Left ventricle myocardium superior (tissue), 1 donor: ENCODE data around the gene LMNTD2. TPM values are rescaled to one million over a fixed set of nuclear protein-coding genes. Genes with fewer than 3 reads are reported as not detected.
"Not testable (repeated sequence)": the region's sequence is repeated elsewhere in the genome, so short reads cannot be mapped to it uniquely, and the experiment has no call there.

Source experiments
- ATAC-seq: fragments of 200-7000 bp; cut with Tn5 transposase; one replicate; pipeline ENCODE4 v1.9.1; 2020; ENCODE audit warnings: mild to moderate bottlenecking, moderate library complexity
- DNase-seq: peaks from one replicate; pipeline ENCODE4 v3.0.0-alpha.2; 2020
- intact Hi-C: fragments of 100-400 bp; cut with micrococcal nuclease; formaldehyde crosslinking; loops from one replicate; pipeline ENCODE4 v1.11.0; 2022
- total RNA-seq: library from RNA; stranded (reverse); fragmentation: NEBNext Ultra II Directional; extraction: Animal tissue kit (Norgen Biotek cat#: 25700); gene quantifications from one replicate; pipeline ENCODE4 v1.2.1, GENCODE V29; 2021
- donor health status: DM: no; HTN: yes; CAD: no; lungs with severe emphysema.

Gene LMNTD2
- total RNA-seq, 1 donor from 2014 or later = 0.20 TPM

- DNase-seq = peak; percentile 10
- no peak for ATAC-seq
- intact Hi-C loops = no loop called here
These were observed 39.3 kb downstream of the LMNTD2 start for GRCh38 chr11:521177-521688.

- intact Hi-C loops = no loop called here
- DNase-seq = peak; percentile 36
These were observed 39.9 kb downstream of the LMNTD2 start for GRCh38 chr11:520428-521176.

GRCh38 chr11:518463-519202 is 41.9 kb downstream of the LMNTD2 start:
- ATAC-seq = peak; percentile 97
- DNase-seq = peak; percentile 93
- intact Hi-C loops = no loop called here

More at GRCh38 chr11:520428-521176, 39.9 kb downstream of the LMNTD2 start:
- no peak for ATAC-seq

- ATAC-seq, intact Hi-C loops: not testable (repeated sequence)
- peak; percentile 33 for DNase-seq
These were observed 43.4 kb downstream of the LMNTD2 start for GRCh38 chr11:516918-517685.

- no peak for DNase-seq
- ATAC-seq = no peak
- intact Hi-C loops = no loop called here
These were observed 44.1 kb downstream of the LMNTD2 start for GRCh38 chr11:516400-516799.

GRCh38 chr11:515131-515530 is 45.4 kb downstream of the LMNTD2 start:
- no peak for DNase-seq
- no peak for ATAC-seq
- intact Hi-C loops = no loop called here

GRCh38 chr11:514606-515005 is 45.9 kb downstream of the LMNTD2 start:
- ATAC-seq (no peak), DNase-seq (no peak)
- intact Hi-C loops = no loop called here

GRCh38 chr11:512761-513595 is 47.6 kb downstream of the LMNTD2 start:
- intact Hi-C loops = no loop called here
- ATAC-seq (no peak), DNase-seq (no peak)

GRCh38 chr11:508956-509355 is 51.6 kb downstream of the LMNTD2 start:
- intact Hi-C loops = no loop called here
- no peak for ATAC-seq
- no peak for DNase-seq

GRCh38 chr11:507727-508515 is 52.6 kb downstream of the LMNTD2 start:
- no peak for ATAC-seq
- DNase-seq = no peak
- intact Hi-C loops = no loop called here

GRCh38 chr11:506995-507726 is 53.4 kb downstream of the LMNTD2 start, which contains the start of gene RNH1:
TSS of gene RNH1 (minus strand) at chr11:507242. CDS start at chr11:502162, 5,080 bp downstream.
- ATAC-seq = peak; percentile 88
- intact Hi-C loops = no loop called here
- DNase-seq = peak; percentile 100

GRCh38 chr11:506238-506994 is 54.1 kb downstream of the LMNTD2 start:
- ATAC-seq = peak; percentile 86
- intact Hi-C loops = no loop called here
- peak; percentile 99 for DNase-seq

GRCh38 chr11:504994-505344 is 55.6 kb downstream of the LMNTD2 start:
- ATAC-seq (no peak), DNase-seq (no peak)
- intact Hi-C loops = no loop called here
